Endothelial cell of umbilical vein (primary cell): ENCODE measurements around the gene ACKR3.

ENCODE experiments used
- EZH2 ChIP-seq: IDR thresholded peaks from 2 replicates; pipeline ENCODE4 v1.6.1; 2012; ENCODE audit warnings: borderline replicate concordance, low read depth, mild to moderate bottlenecking, moderate library complexity, low read length, inconsistent platforms; ENCODE audit not compliant: severe bottlenecking
- GATA2 ChIP-seq: IDR thresholded peaks from 2 replicates; pipeline ENCODE4 v1.7.0; 2011; ENCODE audit warnings: low read depth, mild to moderate bottlenecking, moderate library complexity, mixed read lengths, low read length; ENCODE audit not compliant: insufficient read length, insufficient read depth
- POLR2A ChIP-seq: IDR thresholded peaks from 2 replicates; pipeline ENCODE4 v1.6.1; 2012; ENCODE audit warnings: low read depth, mild to moderate bottlenecking, control low read depth, low read length
- POLR2AphosphoS5 ChIP-seq: IDR thresholded peaks from 2 replicates; pipeline ENCODE4 v1.6.1; 2012; ENCODE audit warnings: low read depth, mild to moderate bottlenecking, control low read depth, low read length, moderate library complexity; ENCODE audit not compliant: insufficient read depth
- TF ChIP-seq, protein P1 (sequence below), 2 donors: IDR thresholded peaks; 1 replicate in 1 of 2; 2 replicates in 1 of 2; pipeline ENCODE4 v1.5.1; 2011; ENCODE audit warnings: low read length in 2 of 2, mild to moderate bottlenecking in 2 of 2, moderate library complexity in 2 of 2, control low read depth in 1 of 2, inconsistent platforms in 1 of 2, low read depth in 1 of 2; ENCODE audit not compliant: insufficient read depth in 1 of 2; ENCODE audit errors: extremely low read depth in 1 of 2
- TF ChIP-seq, protein P2 (sequence below): IDR thresholded peaks from 2 replicates; pipeline ENCODE4 v1.6.1; 2011; ENCODE audit not compliant: insufficient read depth, insufficient read length

DNA sequence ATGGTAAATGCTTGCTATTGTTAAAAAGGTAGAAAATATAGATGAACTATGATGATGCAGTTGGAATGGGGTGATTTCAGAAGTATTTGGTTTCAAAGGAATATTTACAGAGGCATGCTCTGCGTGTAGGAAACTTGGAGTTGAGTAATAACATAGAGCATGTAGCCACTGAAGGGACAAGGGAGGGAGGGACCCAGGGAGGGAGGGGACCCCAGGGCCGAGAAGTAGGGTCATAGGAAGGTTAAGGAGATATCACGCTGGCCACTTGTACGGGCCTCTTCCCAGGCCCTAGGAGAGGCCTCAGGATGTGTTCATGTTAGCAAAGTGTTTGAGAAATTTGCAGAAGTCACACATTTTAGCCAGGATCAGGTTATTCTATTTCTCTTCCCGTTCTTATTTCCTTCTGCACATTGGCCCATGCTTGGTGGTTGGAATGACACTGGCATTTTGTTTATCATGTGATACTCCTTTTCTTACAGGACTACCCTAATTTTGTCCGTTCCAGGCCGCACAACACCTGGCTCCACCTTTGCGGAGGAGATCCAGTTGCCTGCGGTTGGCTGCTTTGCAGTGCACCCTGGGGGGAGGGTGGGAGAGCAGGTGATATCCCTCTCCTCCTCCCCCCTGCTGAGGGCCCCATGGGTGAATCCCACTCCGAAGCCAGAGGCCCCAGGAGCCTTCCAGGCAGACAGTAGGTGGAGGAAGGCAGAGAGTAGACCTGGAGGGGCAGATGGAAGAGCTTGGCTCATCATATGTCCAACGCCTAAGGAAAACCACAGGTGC lies 16.9 kb upstream of the ACKR3 start:
- TF ChIP-seq POLR2AphosphoS5 (no peak), POLR2A (no peak), EZH2 (no peak), GATA2 (no peak)
- TF ChIP-seq, protein P1, sequence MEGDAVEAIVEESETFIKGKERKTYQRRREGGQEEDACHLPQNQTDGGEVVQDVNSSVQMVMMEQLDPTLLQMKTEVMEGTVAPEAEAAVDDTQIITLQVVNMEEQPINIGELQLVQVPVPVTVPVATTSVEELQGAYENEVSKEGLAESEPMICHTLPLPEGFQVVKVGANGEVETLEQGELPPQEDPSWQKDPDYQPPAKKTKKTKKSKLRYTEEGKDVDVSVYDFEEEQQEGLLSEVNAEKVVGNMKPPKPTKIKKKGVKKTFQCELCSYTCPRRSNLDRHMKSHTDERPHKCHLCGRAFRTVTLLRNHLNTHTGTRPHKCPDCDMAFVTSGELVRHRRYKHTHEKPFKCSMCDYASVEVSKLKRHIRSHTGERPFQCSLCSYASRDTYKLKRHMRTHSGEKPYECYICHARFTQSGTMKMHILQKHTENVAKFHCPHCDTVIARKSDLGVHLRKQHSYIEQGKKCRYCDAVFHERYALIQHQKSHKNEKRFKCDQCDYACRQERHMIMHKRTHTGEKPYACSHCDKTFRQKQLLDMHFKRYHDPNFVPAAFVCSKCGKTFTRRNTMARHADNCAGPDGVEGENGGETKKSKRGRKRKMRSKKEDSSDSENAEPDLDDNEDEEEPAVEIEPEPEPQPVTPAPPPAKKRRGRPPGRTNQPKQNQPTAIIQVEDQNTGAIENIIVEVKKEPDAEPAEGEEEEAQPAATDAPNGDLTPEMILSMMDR (IDR thresholded peaks at IDR 0.05; ENCODE audit: extremely low read depth in 1 of 2, insufficient read depth in 1 of 2, low read depth in 1 of 2, low read length in 2 of 2), result no peak
- TF ChIP-seq, protein P2, sequence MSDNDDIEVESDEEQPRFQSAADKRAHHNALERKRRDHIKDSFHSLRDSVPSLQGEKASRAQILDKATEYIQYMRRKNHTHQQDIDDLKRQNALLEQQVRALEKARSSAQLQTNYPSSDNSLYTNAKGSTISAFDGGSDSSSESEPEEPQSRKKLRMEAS, result no peak
